ENCODE data around the gene ATL2.
A peak's percentile ranks its signal among the peaks of the same experiment; 100 is the strongest.
"Not testable (repeated sequence)": the region's sequence is repeated elsewhere in the genome, so short reads cannot be mapped to it uniquely, and the experiment has no call there.

Gene ATL2

GRCh38 chr2:38327580-38327979, 49.5 kb downstream of the ATL2 start:
- DNase-seq (ENCODE audit: low read depth), result no peak

DNA sequence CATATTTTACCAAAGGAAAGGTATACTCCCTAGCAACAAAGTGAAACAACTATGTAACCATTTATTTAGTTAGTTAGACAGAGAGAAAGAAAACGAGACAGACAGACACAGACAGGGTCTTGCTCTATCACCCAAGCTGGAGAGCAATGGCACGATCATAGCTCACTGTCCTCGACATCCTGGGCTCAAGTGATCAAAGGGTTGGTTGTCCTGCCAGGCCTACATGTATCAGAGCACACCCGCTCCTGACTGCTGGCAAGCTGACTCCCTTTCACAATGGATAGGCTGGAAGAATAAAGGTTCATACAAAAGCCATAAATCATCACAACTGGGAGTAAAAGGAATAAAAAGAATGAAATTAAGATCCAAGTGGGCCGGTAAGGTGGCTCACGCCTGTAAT, 53.5 kb downstream of the ATL2 start:
- DNase-seq (ENCODE audit: low read depth), result no peak

DNA sequence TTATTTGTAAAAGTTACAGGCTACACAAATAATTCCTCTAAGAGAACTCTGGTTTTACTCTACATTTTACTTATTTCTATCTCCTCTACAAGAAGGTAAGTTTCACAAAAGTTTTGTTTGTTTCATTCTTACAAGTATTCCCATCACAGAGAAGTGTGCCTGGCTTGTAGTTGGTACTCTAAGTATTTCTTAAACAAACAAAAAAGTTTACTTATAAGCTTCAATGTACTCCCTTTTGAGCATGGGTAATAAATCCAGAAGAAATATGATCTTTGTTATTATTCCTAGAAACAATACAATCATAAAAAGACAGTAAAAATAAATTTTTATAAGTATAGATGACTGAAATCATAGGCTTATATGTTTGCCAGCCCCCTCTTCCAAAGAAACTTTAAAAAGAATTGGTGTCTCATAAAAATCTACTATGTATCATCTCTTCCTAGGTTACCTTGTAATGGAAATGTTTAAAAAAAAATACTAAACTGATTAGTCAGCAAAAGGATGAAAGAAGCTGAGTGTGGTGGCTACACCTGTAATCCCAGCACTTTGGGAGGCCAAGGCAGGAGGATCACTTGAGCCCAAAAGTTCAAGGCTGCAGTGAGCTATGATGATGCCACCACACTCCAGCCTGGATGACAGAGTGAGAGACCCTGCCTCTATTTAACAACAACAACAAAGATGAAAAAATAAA, 54.7 kb downstream of the ATL2 start:
- no peak for DNase-seq (ENCODE audit: low read depth)

DNA sequence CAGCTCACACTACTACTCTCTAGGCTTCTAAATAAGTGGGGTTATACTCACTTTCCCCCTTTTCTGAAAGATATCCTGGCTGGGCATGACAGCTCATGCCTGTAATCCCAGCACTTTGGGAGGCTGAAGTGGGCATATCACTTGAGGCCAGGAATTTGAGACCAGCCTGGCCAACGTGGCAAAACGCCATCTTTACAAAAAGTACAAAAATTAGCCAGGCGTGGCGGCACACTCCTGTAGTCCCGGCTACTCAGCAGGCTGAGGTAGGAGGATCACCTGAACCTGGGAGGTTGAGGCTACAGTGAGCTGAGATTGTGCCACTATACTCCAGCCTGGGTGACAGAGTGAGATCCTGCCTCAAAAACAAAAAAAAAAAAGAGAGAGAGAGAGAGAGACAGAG, 57.8 kb downstream of the ATL2 start:
- not testable (repeated sequence) for DNase-seq (ENCODE audit: low read depth)

GRCh38 chr2:38317725-38318124, 59.3 kb downstream of the ATL2 start:
- DNase-seq (ENCODE audit: low read depth), result no peak

GRCh38 chr2:38315707-38316333, 61.3 kb downstream of the ATL2 start:
- DNase-seq (ENCODE audit: low read depth), result peak; percentile 21

GRCh38 chr2:38308821-38309220, 68.3 kb downstream of the ATL2 start:
- DNase-seq (ENCODE audit: low read depth), result no peak

GRCh38 chr2:38301969-38302702, 74.9 kb downstream of the ATL2 start:
- no peak for DNase-seq (ENCODE audit: low read depth)

DNA sequence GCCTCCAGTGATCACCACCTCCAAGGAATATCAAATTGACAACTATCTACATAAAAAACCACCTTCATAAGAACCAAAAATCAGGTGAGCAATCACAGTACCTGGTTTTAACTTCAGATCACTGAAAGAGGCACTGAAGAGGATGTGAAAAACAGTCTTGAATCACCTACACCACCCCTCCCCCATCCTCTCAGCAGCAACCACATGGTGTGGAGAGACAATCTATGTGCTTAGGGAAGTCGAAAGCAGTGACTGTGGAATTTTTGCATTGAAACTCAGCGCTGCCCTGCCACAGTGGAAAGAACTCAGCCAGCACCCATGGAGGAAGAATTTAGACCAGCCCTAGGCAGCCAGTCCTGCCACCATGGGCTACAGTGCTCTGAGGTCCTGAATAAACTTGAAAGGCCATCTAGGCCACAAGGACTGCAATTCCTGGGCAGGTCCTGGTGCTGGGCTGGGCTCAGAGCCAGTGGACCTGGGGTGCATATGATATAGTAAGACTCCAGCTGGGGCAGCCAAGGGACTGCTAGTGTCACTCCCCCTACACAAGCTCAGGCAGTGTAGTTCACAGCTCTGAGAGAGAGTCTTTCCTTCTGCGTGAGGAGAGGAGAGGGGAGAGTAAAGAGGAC, 75.6 kb downstream of the ATL2 start:
- no peak for DNase-seq (ENCODE audit: low read depth)

DNA sequence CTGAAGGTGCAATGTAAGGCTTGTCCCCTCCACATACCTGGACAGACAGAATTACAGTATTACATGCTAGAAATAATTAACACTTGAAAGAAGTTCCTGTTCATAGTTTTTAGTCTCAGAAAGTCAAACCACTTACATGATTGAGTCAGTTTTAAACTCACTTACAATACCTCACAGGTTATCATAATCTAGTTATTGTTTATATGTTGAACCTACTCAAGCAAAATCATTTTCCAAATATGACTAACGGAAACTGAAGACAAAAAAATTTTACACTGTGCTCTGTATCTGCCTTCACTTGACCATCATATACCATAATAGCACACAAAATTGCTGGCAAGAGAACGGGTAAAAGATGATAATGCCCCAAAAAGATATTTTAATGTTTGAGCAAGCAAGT, 78.5 kb downstream of the ATL2 start:
- DNase-seq (ENCODE audit: low read depth), result no peak

GRCh38 chr2:38296197-38296780, 80.8 kb downstream of the ATL2 start:
- DNase-seq (ENCODE audit: low read depth), result no peak

DNA sequence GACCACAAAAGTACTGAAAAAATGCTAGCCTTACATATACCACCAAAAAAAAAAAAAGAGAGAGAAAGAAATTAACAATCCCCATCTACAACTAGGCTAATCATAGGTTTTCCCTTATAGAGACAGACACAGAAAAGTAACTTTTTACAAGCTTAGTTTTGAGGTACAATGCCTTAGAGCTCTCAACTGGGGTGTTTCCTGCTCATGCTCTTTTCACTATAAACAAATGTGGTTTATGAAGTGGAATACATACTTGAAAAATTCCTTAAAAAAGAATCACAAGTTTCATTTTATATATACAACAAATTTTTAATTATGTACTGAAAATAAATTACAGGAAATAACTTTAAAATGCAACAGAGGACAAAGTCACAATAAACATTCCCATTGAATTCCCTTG, 82.5 kb downstream of the ATL2 start:
- DNase-seq (ENCODE audit: low read depth), result no peak

DNA sequence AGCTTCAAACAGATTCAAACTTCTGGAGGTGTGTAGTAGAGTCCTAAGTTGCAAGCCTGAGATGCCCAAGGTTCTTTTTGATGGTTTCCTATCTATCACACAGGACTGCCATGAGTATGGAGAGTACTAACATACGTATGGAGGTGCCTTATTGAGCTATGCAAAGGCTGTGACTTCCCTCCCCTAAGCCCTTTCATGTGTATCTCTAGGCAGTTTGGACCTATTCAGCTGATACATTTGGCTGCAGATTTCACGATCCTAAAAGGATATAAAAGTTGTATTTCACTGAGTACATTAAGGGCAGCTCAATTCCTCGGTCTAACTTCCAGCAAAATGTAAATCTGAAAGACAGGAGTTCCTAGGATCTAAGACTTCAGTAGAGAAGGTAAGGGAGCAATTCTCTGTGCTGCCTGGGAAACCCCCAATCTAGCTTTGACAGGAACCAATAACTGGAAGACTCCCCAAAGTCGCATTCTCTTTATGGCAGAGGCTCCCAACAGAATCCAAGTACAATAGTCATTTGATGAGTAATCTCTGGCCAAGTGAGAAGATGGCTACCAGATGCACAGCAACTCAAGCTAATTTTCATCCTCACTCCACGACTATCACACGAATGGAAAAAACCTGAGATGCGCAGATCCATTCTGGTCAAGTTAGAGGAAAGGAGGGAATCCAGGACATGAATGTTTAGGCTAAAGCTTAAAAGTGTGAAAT, 83.8 kb downstream of the ATL2 start:
- DNase-seq (ENCODE audit: low read depth), result no peak

DNA sequence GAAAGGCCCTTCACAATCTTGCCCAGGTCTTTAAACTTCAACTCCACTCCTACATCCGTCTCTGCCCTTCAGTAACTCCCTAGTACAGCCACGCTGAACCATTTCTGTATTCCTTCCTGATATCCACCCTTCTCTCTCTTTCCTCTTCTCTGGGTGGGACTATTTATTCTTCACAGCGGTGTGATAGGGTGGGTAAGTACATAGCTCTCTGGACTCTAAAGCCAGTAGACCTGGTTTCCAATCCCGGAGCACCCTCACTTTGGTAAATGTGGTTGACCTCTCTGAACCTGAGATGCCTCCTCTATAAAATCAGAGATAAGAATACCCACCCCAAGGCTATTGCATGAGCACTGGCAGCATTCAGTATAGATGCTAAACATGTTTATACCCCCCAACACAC, 86.7 kb downstream of the ATL2 start:
- DNase-seq (ENCODE audit: low read depth), result no peak

DNA sequence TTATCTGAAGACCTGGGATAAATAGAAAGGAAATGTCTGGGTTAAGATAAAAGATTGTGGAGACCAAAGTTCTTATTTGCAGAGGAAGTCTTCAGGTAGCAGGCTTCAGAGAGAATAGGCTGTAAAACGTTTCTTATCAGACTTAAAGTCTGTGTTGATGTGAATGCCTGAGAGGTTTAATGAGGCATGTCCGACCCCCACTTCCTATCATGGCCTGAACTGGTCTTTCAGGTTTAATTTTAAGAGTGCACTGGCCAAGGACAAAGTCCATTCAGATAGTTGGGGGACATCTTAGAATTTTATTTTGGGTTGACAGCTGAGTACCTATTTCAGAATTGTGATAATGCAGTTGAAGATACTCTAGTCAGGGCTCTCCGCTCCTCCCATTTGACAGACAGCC, 92.1 kb downstream of the ATL2 start:
- no peak for DNase-seq (ENCODE audit: low read depth)

DNA sequence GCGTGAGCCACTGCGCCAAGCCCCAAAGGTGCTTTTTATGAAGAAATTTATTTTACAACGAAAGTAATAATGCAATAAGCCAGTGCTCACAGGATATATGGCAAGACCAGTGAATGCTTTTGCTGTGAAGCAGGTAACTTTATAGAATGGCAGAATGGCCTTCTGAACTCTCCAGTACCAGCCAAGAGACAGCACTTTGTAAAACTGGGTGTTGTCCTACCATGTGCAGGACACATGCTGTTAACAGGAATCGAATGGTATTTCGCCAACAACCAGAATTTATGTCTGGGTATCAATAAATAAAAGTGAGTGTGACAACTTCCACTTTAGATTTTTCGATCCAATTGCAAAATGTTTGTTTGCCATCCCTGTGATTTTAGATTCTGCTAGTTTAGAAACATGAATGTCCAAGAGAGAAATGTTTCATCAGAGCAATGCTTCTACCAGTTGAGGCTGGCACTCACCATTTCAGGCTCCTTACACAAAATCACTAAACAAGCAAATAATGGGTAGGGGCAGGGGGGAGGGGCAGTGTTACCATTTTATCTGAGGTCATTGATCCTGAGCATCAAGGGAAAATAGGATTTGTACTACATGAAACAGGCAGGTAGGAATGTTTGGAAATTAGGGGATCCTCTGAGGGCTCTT, 95.9 kb downstream of the ATL2 start:
- DNase-seq (ENCODE audit: low read depth), result no peak

- no peak for DNase-seq (ENCODE audit: low read depth)
Measured at GRCh38 chr2:38279201-38279600, 97.9 kb downstream of the ATL2 start.

DNA sequence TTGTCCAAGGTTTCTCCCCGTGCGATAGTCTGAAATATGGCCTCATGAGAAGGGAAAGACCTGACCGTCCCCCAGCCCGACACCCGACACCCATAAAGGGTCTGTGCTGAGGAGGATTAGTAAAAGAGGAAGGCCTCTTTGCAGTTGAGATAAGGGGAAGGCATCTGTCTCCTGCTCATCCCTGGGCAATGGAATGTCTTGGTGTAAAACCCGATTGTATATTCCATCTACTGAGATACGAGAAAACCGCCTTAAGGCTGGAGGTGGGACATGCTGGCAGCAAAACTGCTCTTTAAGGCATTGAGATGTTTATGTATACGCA, 99.0 kb downstream of the ATL2 start:
- DNase-seq (ENCODE audit: low read depth), result not testable (repeated sequence)

DNA sequence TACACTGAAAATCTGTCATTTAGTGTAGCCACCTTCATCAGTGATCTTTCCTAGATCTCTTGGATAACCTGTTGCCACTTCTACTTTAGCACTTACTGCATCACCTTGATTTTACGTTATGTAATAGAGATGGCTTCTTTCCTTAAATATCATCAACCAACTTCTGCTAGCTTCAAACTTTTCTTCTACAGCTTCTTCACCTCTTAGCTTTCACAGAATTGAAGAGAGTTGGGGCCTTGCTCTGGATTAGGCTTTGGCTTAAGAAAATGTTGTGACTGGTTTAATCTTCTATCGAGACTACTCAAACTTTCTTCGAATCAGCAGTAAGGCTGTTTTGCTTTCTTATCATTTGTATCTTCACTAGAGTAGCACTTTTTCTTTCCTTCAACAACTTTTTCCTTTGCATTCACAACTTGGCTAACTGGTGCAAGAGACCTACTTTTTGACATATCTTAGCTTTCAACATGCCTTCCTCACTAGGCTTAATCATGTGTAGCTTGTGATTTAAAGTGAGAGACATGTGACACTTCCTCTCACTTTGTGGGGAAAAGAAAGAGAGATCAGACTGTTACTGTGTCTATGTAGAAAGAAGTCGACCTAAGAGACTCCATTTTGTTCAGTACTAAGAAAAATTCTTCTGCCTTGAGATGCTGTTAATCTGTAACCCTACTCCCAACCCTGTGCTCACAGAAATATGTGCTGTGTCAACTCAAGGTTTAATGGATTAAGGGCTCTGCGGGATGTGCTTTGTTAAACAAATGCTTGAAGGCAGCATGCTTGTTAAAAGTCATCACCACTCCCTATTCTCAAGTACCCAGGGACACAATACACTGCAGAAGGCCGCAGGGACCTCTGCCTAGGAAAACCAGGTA, 99.6 kb downstream of the ATL2 start:
- no peak for DNase-seq (ENCODE audit: low read depth)
